Left forelimb (tissue), 1 donor: ENCODE results near the gene TRPC4AP.
A peak's percentile ranks its signal among the peaks of the same experiment; 100 is the strongest.

ENCODE experiments used
- DNase-seq: peaks from one replicate; pipeline ENCODE4 v3.0.0-alpha.2; 2018; ENCODE audit warnings: low spot score

Gene TRPC4AP

DNA sequence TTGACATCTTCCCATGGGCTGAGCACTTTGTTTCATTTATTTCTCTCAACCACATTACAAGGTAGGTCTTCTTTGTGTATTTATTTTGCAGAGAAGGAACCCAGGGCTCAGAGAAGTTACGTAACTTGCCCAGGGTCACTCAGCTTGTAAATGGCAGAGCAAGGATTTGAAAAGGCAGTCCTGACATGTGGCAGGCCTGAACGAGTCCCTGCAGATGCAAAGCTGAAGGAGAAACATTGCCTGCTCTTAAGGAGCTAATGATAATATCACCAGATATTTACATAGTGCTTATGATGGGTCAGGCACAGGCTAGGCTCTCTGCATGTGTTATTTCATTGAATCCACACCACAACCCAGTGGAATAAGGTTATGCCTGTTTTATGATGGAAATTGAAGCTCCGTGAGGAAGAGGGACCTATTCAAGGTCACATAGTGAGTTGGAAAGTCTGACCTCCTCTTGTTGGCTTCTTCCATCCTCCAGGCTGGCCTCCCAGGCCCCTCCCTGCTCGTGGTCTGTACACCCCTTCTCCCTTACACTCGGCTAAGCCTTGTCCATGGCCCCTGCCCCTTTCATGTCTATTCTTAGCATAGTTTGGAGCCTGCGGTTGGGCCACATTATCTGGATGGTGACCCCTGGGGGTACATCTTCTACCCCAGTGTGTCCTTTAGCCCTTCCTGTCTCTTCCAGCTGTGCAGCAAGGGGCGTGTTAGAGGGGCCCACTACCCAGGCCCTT, 124.4 kb downstream of the TRPC4AP start:
- DNase-seq: no peak

DNA sequence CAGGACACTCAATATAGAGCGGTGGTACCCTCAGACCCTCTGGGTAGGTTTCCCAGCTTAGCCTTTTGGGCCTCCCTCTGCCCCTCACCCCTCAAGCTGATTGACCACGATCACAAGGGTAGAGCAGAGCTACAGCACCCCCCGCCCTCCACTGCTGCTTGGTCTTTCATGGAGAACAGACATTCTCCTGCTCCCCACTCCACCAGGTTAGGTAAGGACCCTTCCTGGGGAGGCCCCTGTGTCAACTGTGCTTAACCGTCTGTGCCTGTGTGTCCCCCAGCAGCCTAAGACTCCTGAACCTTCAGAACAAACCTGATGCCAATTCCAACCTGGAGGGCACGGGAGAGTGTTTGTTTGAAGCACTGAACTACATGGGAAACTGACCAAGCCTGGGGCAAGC, 125.2 kb downstream of the TRPC4AP start:
- no peak for DNase-seq

DNA sequence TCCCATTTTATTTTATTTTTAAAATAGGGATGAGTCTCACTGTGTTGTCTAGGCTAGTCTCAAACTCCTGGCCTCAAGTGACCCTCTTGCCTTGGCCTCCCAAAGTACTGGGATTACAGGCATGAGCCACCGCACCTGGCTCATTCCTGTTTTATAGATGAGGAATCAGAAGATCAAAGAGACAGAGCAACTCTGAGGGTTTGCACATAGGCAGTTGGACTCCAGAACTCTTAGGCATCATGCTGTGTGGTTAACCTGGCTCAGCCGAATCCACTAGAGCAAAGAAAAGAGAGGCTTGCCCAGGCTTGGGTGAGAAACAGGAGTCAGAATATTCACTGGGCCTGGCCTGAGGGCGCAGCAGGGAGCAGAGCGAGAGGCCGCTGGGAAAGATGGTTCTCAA, 127.6 kb downstream of the TRPC4AP start:
- DNase-seq: no peak

- no peak for DNase-seq
Observed at GRCh38 chr20:34964486-34964885, 128.1 kb downstream of the TRPC4AP start.

GRCh38 chr20:34956751-34957472, 135.7 kb downstream of the TRPC4AP start:
- DNase-seq: peak; percentile 57

DNA sequence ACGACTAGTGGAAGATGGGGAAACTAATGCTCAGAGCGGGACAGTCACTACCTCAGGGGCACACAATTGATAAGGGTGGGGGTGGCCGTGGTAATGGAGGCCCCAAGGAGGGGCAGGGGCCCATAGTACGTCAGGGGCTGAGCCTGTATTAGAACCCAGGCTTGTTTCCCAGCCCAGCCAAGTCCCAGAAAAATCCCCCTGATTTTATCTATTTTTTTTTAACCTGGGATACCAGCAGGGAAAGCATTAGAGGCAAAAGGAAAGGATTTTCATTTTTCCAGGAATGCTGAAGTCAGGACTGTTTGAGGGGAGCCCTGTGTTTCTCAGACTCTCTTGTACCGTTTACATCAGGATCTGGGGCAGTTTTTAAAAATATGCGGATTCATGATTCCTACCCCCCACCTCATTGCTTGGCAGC, 136.6 kb downstream of the TRPC4AP start:
- DNase-seq: no peak

DNA sequence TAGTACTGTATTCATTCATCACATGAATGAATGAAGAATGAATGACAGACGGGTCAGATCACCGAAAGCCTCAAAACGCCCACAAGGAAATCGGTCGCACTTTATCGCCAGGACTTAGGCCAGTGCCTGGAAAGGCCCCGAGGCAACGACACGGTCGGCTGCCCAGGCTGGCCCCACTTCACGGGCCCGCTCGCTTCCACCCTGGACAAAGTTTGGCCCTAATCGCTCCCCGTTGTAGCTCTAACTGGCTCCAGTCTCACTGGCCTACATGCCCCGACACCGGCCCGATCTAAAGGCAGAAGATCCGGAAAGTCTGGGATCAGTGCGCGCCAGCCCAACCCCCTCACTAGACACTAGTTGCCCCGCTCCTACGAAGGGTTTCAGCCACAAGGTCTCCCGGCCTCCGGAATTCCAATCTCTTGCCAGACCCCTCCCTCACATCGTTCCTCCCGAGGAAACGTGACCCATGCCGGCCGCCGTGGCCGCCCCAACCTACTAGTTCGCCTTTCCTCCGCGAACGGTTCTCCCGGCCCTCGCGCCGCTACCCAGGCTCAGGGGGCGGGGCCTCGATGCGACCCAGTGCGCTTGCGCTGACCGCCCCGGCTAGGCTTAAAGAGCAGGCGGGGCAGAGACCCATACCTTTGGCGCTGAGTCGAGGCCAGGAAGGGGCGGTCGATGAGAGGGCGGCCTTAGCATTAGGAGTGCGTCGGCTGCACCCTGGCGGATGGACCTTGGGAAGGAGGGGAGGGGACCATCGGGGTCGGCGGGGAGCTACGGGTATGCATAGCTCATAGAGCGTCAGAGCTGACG, 137.2 kb downstream of the TRPC4AP start, which contains the start of the genes GSS and MYH7B:
Gene GSS (minus strand): TSS at position 576 of the 810 bp plus-strand sequence. CDS start 3,954 bp downstream, outside the sequence.
Gene MYH7B (plus strand): TSS at position 638 of the 810 bp plus-strand sequence. CDS start 22,138 bp downstream, outside the sequence.
- peak; percentile 99 for DNase-seq

- no peak for DNase-seq
Observed at GRCh38 chr20:34954904-34955230, 137.7 kb downstream of the TRPC4AP start.

GRCh38 chr20:34953960-34954359, 138.6 kb downstream of the TRPC4AP start:
- no peak for DNase-seq

- no peak for DNase-seq
Observed at GRCh38 chr20:34952671-34953070, 139.9 kb downstream of the TRPC4AP start.
